Thyroid gland (tissue), 4 donors: ENCODE measurements around the gene LTF. TPM values are rescaled to one million over a fixed set of nuclear protein-coding genes. Genes with fewer than 3 reads are reported as not detected.
"Not testable (repeated sequence)": the region's sequence is repeated elsewhere in the genome, so short reads cannot be mapped to it uniquely, and the experiment has no call there.

Experiments
- DNase-seq, 2 donors: peaks; one replicate each; pipeline ENCODE4 v3.0.0-alpha.2; 2019
- H3K27ac ChIP-seq, 3 donors: fragments of 200-600 bp; sonication (generic); 1 replicate in 2 of 3; 2 replicates in 1 of 3; pipeline ENCODE4 v1.5.1; 2016 to 2019; ENCODE audit warnings: mild to moderate bottlenecking in 1 of 3, moderate library complexity in 1 of 3
- H3K27me3 ChIP-seq: fragments of 200-600 bp; sonication (generic); one replicate; pipeline ENCODE4 v1.5.1; 2019
- H3K36me3 ChIP-seq, 2 donors: fragments of 200-600 bp; sonication (generic); one replicate each; pipeline ENCODE4 v1.5.1; 2016 to 2019
- H3K4me1 ChIP-seq, 2 donors: fragments of 200-600 bp; sonication (generic); one replicate each; pipeline ENCODE4 v1.5.1; 2017 to 2019
- H3K4me3 ChIP-seq, 3 donors: fragments of 200-600 bp; sonication (generic); replicated peaks in 1 of 3; 1 replicate in 2 of 3; 2 replicates in 1 of 3; pipeline ENCODE4 v1.5.1; 2016; ENCODE audit warnings: mild to moderate bottlenecking in 1 of 3
- H3K9me3 ChIP-seq: fragments of 200-600 bp; sonication (generic); one replicate; pipeline ENCODE4 v1.5.1; 2017
- POLR2A ChIP-seq, 2 donors: fragments of 450-650 bp; IDR thresholded peaks; one replicate each; pipeline ENCODE4 v1.6.1; 2017; ENCODE audit warnings: antibody characterized with exemption in 2 of 2, mild to moderate bottlenecking in 2 of 2, moderate library complexity in 1 of 2
- WGBS, 2 donors: methylation state at CpG; one replicate each; pipeline ENCODE4 v1.1.5; 2017; 5-methylcytosine and 5-hydroxymethylcytosine counted together
- intact Hi-C: fragments of 100-400 bp; cut with DNase I; formaldehyde crosslinking; loops from one replicate; pipeline ENCODE4 v1.15.1; 2023
- total RNA-seq, 4 donors: library from RNA; depleted of rRNA; stranded (reverse); fragments of >200 nt; gene quantifications; one replicate each; pipeline ENCODE4 v1.2.3, GENCODE V29; 2016
- TF ChIP-seq, protein P1 (sequence below), 6 experiments: fragments of 200-600 bp in 3 of 6; fragments of 450-650 bp in 3 of 6; sonication (generic) in 3 of 6; IDR thresholded peaks; one replicate each; pipeline ENCODE4 v1.5.1; 2016 to 2019; ENCODE audit warnings: antibody characterized with exemption in 6 of 6, mild to moderate bottlenecking in 2 of 6, inconsistent platforms in 1 of 6, moderate library complexity in 1 of 6

The LTF gene
- total RNA-seq, 4 donors from 2014 or later: 6.3 to 48.6 (median 32.5) TPM

DNA sequence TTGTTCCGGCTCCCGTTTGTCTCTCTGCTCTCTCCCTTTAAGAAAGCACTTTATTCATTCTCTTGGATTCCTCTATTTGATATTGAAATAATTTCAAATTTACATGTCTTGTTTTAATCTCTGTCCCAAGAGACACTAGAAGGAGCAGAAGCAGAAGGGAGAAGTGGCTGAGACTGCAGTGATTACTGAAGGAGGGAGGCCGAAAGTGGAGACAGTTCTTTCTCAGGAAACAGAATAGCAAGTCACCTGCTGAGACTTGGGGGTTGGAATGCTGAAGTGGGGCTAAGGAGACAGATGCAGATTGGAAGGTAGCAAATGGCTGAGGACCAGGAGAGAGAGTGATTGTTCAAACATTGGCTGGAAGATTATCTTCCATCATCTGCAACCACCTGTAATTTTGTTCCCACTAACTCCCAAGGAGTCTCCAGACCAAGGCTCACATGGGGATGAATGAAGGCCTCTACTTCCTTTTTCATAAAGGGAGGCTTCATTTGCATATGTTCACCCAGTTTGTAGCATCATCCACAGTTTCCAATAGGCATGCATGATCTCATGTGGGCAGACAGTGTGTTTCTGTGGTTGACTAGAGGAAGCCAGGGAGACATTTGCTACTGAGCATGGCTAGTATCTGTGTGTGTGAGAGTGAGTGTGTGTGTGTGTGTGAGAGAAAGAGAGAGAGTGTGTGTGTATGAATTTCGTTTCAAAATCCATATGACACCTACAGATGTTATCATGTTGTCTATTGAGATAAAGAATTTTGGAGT lies 24.0 kb downstream of the LTF start:
- Histone ChIP-seq H3K9me3 (no peaks in the 10 kb centered on the region), H3K36me3 (peaks cover 0 to 21% of the 10 kb centered on the region in 2 donors), H3K27ac (no peak overlapping the region), H3K4me3 (no peak overlapping the region), H3K4me1 (peaks cover 0 to 4% of the 10 kb centered on the region in 2 donors), H3K27me3 (no peaks in the 10 kb centered on the region)
- 79 to 87% methylated on average over 4 of the region's 4 CpGs for WGBS, 2 donors
- TF ChIP-seq, protein P1, sequence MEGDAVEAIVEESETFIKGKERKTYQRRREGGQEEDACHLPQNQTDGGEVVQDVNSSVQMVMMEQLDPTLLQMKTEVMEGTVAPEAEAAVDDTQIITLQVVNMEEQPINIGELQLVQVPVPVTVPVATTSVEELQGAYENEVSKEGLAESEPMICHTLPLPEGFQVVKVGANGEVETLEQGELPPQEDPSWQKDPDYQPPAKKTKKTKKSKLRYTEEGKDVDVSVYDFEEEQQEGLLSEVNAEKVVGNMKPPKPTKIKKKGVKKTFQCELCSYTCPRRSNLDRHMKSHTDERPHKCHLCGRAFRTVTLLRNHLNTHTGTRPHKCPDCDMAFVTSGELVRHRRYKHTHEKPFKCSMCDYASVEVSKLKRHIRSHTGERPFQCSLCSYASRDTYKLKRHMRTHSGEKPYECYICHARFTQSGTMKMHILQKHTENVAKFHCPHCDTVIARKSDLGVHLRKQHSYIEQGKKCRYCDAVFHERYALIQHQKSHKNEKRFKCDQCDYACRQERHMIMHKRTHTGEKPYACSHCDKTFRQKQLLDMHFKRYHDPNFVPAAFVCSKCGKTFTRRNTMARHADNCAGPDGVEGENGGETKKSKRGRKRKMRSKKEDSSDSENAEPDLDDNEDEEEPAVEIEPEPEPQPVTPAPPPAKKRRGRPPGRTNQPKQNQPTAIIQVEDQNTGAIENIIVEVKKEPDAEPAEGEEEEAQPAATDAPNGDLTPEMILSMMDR (IDR thresholded peaks at IDR 0.05): no peak
- no peak for TF ChIP-seq POLR2A (IDR thresholded peaks at IDR 0.05)
- no peak for DNase-seq
- intact Hi-C loops: loop anchor here (5.0 kb wide), 1 partner anchor 163 kb away; no protein-coding TSS in a partner anchor

DNA sequence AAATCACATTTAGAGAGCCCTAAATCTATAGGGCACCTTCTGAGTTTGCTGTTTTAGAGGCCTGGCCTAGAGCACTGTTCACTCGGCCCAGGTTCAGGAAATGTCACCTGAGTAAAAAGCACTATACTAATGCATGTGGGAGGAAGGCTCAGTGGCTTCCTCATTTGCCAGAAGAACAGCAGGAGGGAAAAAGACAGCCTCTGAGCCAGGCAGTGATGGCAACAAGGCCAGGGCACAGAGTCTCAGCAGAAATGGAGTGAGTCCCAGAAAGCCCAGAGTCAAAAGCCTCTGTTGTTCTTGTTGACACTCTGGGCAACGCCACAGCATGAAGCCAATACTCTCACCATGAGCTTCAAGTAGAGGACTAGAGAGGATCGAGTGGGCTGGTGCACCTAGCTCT lies 25.9 kb downstream of the LTF start:
- no peak for DNase-seq
- Histone ChIP-seq H3K36me3 (peaks cover 0 to 18% of the 10 kb centered on the region in 2 donors), H3K9me3 (no peaks in the 10 kb centered on the region), H3K4me1 (peaks cover 0 to 4% of the 10 kb centered on the region in 2 donors), H3K27ac (no peak overlapping the region), H3K27me3 (no peaks in the 10 kb centered on the region), H3K4me3 (no peak overlapping the region)
- intact Hi-C loops: no loop called here
- 86 to 89% methylated on average over 3 of the region's 3 CpGs for WGBS, 2 donors
- TF ChIP-seq, protein P1 (IDR thresholded peaks at IDR 0.05): no peak
- no peak for TF ChIP-seq POLR2A (IDR thresholded peaks at IDR 0.05)

DNA sequence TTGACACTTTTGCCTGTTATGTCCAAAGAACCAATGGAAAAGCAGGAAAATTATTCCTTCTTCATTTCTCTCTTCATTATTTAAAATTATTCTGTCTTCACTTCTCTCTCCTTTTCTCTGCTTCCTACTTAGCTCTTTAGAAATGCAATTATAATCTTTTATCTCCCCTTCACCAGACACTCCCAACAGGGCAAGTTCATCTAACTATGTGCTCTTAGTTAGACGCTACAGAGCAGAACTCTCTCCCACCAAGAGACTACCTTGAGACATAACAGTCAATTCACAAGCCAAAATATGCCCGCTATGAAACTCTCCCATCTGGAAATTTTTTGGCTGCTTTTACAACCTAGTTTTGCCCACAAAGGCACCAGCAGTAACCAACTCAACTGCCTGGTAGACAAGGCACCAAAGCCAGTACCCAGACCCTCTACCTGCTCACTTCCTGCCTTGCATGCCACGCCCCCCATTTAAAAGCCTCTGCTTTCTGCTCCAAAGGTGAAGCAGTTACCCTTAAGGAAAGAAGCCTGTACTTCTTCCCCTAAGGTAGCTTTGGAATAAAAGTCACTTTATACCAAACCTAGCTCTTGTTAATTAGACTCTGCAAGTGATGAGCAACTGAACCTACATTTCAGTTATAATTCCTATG lies 29.5 kb downstream of the LTF start:
- no peak for DNase-seq
- intact Hi-C loops: no loop called here
- H3K9me3 ChIP-seq: no peaks in the 10 kb centered on the region
- no peaks in the 10 kb centered on the region for H3K27me3 ChIP-seq
- no peak overlapping the region for H3K27ac ChIP-seq
- H3K4me3 ChIP-seq: no peak overlapping the region
- H3K36me3 ChIP-seq: peaks cover 0 to 5% of the 10 kb centered on the region in 2 donors
- TF ChIP-seq, protein P1 (IDR thresholded peaks at IDR 0.05): no peak
- TF ChIP-seq POLR2A (IDR thresholded peaks at IDR 0.05): no peak
- 95% methylated on average over 3 of the region's 3 CpGs for WGBS, 2 donors
- no peaks in the 10 kb centered on the region for H3K4me1 ChIP-seq

DNA sequence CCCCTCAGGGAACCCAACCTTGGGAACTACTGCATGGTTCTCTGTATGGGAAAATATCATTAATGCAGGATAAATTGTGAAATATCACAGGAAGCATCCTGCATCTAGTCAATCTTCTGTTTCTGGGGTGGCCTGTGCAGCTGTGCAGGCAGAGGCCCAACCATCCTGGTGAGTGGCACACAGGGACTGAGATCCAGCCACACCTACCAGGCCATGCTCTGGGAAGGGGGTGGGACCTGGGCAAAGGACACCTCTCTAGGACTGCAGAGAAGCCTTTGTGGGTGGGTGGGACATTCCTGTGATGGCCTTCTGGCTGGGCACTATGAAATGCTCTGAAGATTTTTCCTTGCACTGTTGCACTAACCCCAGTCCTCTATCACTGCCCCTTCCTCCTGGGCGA lies 30.9 kb downstream of the LTF start:
- TF ChIP-seq POLR2A (IDR thresholded peaks at IDR 0.05): no peak
- TF ChIP-seq, protein P1 (IDR thresholded peaks at IDR 0.05): no peak
- no peaks in the 10 kb centered on the region for H3K9me3 ChIP-seq
- no peaks in the 10 kb centered on the region for H3K4me1 ChIP-seq
- no peak for DNase-seq
- no peaks in the 10 kb centered on the region for H3K27me3 ChIP-seq
- peaks cover 0 to under 1% of the 10 kb centered on the region in 2 donors for H3K36me3 ChIP-seq
- no peak overlapping the region for H3K4me3 ChIP-seq
- no peak overlapping the region for H3K27ac ChIP-seq
- intact Hi-C loops: no loop called here
- WGBS, 2 donors: 92 to 97% methylated on average over 1 of the region's 1 CpG

DNA sequence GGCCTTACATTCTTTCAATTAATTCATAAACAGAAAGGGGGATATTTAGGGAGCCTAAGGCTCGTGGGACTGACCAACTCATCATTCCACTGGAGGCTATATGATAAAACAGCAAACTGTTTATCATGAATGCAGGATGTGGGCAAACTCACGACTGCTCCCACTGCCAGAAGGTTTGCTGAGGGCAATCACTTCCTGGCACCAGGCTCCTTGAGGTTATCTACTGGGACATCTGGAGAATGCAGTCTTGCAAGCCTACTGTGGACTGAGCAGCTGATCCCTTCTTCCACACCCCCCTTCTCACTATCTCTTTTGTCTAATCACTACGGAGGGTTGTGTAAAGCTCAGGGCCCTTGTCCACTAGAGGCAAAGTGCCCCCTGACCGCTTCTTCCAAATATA lies 31.6 kb downstream of the LTF start:
- 74 to 83% methylated on average over 4 of the region's 4 CpGs for WGBS, 2 donors
- H3K9me3 ChIP-seq, H3K27me3 ChIP-seq, H3K36me3 ChIP-seq, H3K27ac ChIP-seq, H3K4me3 ChIP-seq, DNase-seq, intact Hi-C loops, H3K4me1 ChIP-seq: not testable (repeated sequence)

DNA sequence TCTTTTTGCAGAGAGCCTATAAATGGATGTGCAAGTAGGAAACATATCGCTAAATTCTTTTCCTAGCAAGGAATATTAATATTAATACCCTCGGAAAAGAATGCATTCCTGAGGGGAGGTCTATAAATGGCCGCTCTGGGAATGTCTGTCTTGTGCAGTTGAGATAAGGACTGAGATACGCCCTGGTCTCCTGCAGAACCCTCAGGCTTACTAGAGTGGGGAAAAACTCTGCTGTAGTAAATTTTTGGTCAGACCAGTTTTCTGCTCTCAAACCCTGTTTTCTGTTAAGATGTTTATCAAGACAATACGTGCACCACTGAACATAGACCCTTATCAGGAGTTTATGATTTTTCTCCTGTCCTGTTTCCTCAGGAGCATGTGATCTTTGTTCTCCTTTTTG lies 32.8 kb downstream of the LTF start:
- DNase-seq, H3K4me3 ChIP-seq, intact Hi-C loops, H3K27ac ChIP-seq, H3K27me3 ChIP-seq, H3K9me3 ChIP-seq, H3K4me1 ChIP-seq, H3K36me3 ChIP-seq: not testable (repeated sequence)
- 85 to 90% methylated on average over 5 of the region's 5 CpGs for WGBS, 2 donors

DNA sequence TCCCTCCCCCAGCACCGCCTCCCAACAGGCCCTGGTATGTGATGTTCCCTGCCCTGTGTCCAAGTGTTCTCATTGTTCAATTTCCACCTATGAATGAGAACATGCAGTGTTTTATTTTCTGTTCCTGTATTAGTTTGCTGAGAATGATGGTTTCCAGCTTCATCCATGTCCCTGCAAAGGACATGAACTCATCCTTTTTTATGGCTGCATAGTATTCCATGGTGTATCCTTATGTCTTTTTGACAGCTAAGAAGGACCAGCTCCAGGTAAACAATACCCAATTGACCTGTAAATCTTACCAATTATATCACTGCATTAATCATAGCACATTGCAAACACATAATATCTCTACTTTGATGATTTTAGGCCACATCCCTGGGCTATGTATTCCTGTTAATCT lies 33.8 kb downstream of the LTF start:
- intact Hi-C loops, H3K4me1 ChIP-seq, H3K36me3 ChIP-seq, H3K4me3 ChIP-seq, H3K9me3 ChIP-seq, H3K27ac ChIP-seq, DNase-seq, H3K27me3 ChIP-seq: not testable (repeated sequence)
- 95 to 96% methylated on average over 1 of the region's 1 CpG for WGBS, 2 donors
